ENCODE measurements around the gene WDFY4. TPM values are rescaled to one million over a fixed set of nuclear protein-coding genes. Genes with fewer than 3 reads are reported as not detected.

Gene WDFY4
- total and polyA plus RNA-seq, 7 experiments from 2014 or later: 0.12 to 39.3 (median 1.5) TPM

DNA sequence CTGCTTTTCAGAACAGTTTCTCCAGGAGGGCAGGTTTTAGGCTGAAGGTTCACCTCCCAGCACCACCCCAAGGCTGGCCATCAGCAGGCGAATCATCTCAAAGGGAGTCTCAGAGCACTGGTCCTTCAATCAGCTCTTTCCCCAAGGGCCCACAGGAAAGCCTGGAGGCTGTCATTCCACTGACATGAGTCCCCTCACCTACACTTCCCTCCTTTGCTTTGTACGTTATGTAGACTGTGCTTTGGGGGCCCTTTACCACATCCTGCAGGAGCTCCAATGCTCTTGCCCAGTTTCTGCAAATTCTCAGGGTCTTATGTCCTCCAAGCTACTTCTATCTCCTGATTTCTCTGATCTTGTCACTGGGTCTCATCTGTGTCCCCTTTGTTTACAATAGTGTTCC is 15.4 kb downstream of the WDFY4 start:
- DNase-seq: no peak
- no peak overlapping the region for H3K27ac Mint-ChIP-seq
- H3K36me3 Mint-ChIP-seq: no peaks in the 10 kb centered on the region
- ATAC-seq: no peak
- Histone ChIP-seq H3K4me3 (ENCODE audit: low read length) (no peak overlapping the region), H3K4me1 (ENCODE audit: control insufficient read depth in 2 of 2, insufficient read depth in 2 of 2, low read length in 2 of 2) (no peaks in the 10 kb centered on the region), H3K27ac (ENCODE audit: low read depth, low read length) (no peak overlapping the region), H3K36me3 (ENCODE audit: control insufficient read depth in 2 of 3, insufficient read depth in 3 of 3, low read length in 3 of 3) (no peaks in the 10 kb centered on the region), H3K9me3 (ENCODE audit: control insufficient read depth in 2 of 3, low read length in 3 of 3) (no peaks in the 10 kb centered on the region), H3K27me3 (ENCODE audit: control insufficient read depth in 2 of 2, insufficient read depth in 2 of 2, low read length in 2 of 2) (no peaks in the 10 kb centered on the region)
- peaks cover 0 to 3% (median 0%) of the 10 kb centered on the region in 7 donors for H3K4me1 Mint-ChIP-seq
- peaks cover 0 to 13% (median 4%) of the 10 kb centered on the region in 5 donors for H3K27me3 Mint-ChIP-seq
- intact Hi-C loops (cut with micrococcal nuclease): no loop called here
- POLR2A ChIA-PET: no interaction called here
- H3K9me3 Mint-ChIP-seq: no peaks in the 10 kb centered on the region
- CTCF ChIA-PET: no interaction called here
- no peak overlapping the region for H3K4me3 Mint-ChIP-seq

DNA sequence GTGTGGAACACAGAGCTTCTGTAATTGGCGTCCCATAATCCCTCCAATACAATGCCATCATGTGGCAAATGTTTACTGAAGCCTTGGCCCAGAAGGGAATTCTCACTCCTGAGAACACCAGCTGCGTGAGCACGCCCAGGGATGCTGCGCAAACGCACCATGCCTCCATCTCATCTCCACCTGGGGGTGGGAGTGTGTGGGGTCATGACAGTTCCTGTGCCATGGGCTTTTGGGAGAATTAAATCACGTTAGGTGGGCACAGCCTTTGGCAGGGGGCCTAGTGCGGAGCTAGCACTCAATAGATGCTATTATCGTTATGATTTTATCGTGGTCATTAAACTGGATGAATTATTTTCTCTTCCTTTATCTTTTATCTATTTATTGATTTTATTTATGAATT is 15.8 kb downstream of the WDFY4 start:
- Histone ChIP-seq H3K4me3 (ENCODE audit: low read length) (no peak overlapping the region), H3K36me3 (ENCODE audit: control insufficient read depth in 2 of 3, insufficient read depth in 3 of 3, low read length in 3 of 3) (no peaks in the 10 kb centered on the region)
- no peak overlapping the region for H3K27ac Mint-ChIP-seq

DNA sequence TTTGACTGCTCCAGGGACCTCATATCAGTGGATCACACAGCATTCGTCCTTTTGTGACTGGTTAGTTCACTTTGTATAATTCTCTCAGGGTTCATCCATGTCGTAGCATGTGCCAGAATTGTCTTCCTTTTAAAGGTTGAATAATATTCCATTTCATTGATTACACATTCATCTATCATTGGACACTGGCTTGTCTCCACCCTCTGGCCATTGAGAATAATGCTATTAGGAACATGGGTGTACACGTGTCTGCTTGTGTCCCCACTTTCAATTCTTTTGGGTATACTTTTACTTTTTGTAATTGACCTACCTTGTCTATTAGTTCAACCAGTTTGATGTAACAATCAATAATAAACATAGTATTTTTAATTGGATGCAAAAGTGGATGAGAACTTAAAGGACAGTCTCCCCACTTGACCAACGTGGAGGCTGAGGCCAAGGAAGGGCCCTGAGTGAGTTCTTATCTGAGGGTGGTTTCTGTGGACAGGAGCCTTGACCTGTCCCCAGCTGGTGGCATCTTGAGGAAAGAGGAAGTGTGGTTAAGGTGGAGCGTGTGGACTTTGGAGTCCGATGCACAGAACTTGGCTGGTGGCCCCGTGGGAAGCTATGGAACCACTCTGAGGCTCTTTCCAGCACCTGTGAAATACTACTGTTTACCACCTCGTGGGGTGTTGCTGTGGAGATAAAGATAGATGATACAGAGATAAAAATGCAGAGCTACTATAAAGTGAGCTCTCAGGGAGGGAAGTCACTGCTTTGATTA is 16.6 kb downstream of the WDFY4 start:
- intact Hi-C loops (cut with micrococcal nuclease): no loop called here

More for the DNA sequence above, 15.8 kb downstream of the WDFY4 start:
- POLR2A ChIA-PET: no interaction called here
- intact Hi-C loops (cut with micrococcal nuclease): no loop called here
- Mint-ChIP-seq H3K4me3 (no peak overlapping the region), H3K4me1 (peaks cover 0 to 3% (median 0%) of the 10 kb centered on the region in 7 donors), H3K9me3 (no peaks in the 10 kb centered on the region), H3K27me3 (peaks cover 0 to 16% (median 4%) of the 10 kb centered on the region in 5 donors), H3K36me3 (no peaks in the 10 kb centered on the region)
- DNase-seq (no peak), ATAC-seq (no peak)
- no peaks in the 10 kb centered on the region for H3K27me3 ChIP-seq (ENCODE audit: control insufficient read depth in 2 of 2, insufficient read depth in 2 of 2, low read length in 2 of 2)
- H3K27ac ChIP-seq (ENCODE audit: low read depth, low read length): no peak overlapping the region
- no peaks in the 10 kb centered on the region for H3K4me1 ChIP-seq (ENCODE audit: control insufficient read depth in 2 of 2, insufficient read depth in 2 of 2, low read length in 2 of 2)
- CTCF ChIA-PET: no interaction called here
- no peaks in the 10 kb centered on the region for H3K9me3 ChIP-seq (ENCODE audit: control insufficient read depth in 2 of 3, low read length in 3 of 3)

DNA sequence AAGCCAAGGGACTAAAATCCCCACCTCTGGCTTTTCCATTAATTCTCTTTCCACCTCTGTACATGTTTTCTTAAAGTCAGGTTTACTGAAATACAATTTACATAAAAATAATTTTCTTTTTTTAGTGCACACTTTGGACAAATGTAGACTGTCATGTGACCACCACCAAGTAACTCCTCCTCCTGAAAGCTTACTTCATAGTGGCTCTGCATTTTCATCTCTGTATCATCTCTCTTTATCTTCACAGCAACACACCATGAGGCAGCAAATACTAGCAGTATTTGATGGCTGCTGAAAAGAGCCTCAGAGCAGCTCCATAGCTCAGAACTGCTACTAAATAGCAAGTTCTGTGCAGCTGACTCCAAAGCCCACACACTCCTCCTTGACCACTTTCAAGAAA is 17.3 kb downstream of the WDFY4 start:
- H3K9me3 Mint-ChIP-seq: no peaks in the 10 kb centered on the region
- H3K4me3 Mint-ChIP-seq: no peak overlapping the region
- H3K4me1 ChIP-seq (ENCODE audit: control insufficient read depth in 2 of 2, insufficient read depth in 2 of 2, low read length in 2 of 2): no peaks in the 10 kb centered on the region
- no peaks in the 10 kb centered on the region for H3K27me3 ChIP-seq (ENCODE audit: control insufficient read depth in 2 of 2, insufficient read depth in 2 of 2, low read length in 2 of 2)
- H3K36me3 ChIP-seq (ENCODE audit: control insufficient read depth in 2 of 3, insufficient read depth in 3 of 3, low read length in 3 of 3): no peaks in the 10 kb centered on the region
- H3K27ac Mint-ChIP-seq: no peak overlapping the region
- H3K4me1 Mint-ChIP-seq: peaks cover 0 to 3% (median 0%) of the 10 kb centered on the region in 7 donors
- ChIA-PET CTCF (no interaction called here), POLR2A (no interaction called here)
- H3K36me3 Mint-ChIP-seq: no peaks in the 10 kb centered on the region
- H3K4me3 ChIP-seq (ENCODE audit: low read length): no peak overlapping the region
- intact Hi-C loops (cut with micrococcal nuclease): no loop called here
- ATAC-seq (no peak), DNase-seq (no peak)
- H3K27me3 Mint-ChIP-seq: peaks cover 0 to 23% (median 8%) of the 10 kb centered on the region in 5 donors
- no peaks in the 10 kb centered on the region for H3K9me3 ChIP-seq (ENCODE audit: control insufficient read depth in 2 of 3, low read length in 3 of 3)
- no peak overlapping the region for H3K27ac ChIP-seq (ENCODE audit: low read depth, low read length)

More for the DNA sequence above, 16.6 kb downstream of the WDFY4 start:
- Histone ChIP-seq H3K4me1 (ENCODE audit: control insufficient read depth in 2 of 2, insufficient read depth in 2 of 2, low read length in 2 of 2) (no peaks in the 10 kb centered on the region), H3K27me3 (ENCODE audit: control insufficient read depth in 2 of 2, insufficient read depth in 2 of 2, low read length in 2 of 2) (no peaks in the 10 kb centered on the region), H3K9me3 (ENCODE audit: control insufficient read depth in 2 of 3, low read length in 3 of 3) (no peaks in the 10 kb centered on the region), H3K36me3 (ENCODE audit: control insufficient read depth in 2 of 3, insufficient read depth in 3 of 3, low read length in 3 of 3) (no peaks in the 10 kb centered on the region), H3K4me3 (ENCODE audit: low read length) (no peak overlapping the region), H3K27ac (ENCODE audit: low read depth, low read length) (no peak overlapping the region)
- Mint-ChIP-seq H3K4me3 (no peak overlapping the region), H3K27ac (no peak overlapping the region), H3K36me3 (no peaks in the 10 kb centered on the region), H3K4me1 (peaks cover 0 to 3% (median 0%) of the 10 kb centered on the region in 7 donors), H3K27me3 (peaks cover 0 to 17% (median 6%) of the 10 kb centered on the region in 5 donors), H3K9me3 (no peaks in the 10 kb centered on the region)
- no peak for DNase-seq
- POLR2A ChIA-PET: no interaction called here
- ATAC-seq: peak; percentile 42
- CTCF ChIA-PET: no interaction called here

DNA sequence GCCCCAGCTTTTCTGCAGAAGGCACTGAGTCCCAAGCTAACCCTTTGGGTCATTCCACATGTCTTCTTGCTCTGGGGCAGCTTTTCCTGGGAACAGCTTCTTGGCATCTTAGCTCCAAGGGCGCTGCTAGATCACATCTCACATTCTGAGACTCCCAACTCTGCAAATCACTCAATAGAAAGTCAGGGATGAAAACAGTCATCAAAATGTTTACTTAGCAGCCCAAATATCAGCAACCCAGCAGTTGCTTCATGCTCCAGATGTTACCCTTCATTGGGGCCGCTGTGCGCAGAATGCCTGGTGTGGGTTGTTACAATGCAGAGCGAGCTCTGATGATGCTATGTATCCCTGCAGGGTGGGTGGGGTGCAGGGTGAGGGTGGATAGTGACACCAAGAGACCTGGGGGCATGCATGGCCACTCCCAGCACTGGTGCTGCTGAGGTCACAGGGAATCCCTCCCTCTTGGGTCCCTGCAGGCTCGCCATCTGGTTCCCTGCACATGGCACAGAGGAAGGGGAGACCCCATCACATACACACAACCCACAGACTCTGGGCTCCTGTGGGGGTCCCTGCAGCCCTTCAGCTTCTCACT is 19.0 kb downstream of the WDFY4 start:
- Histone ChIP-seq H3K4me3 (ENCODE audit: low read length) (no peak overlapping the region), H3K4me1 (ENCODE audit: control insufficient read depth in 2 of 2, insufficient read depth in 2 of 2, low read length in 2 of 2) (no peaks in the 10 kb centered on the region), H3K9me3 (ENCODE audit: control insufficient read depth in 2 of 3, low read length in 3 of 3) (no peaks in the 10 kb centered on the region), H3K27ac (ENCODE audit: low read depth, low read length) (no peak overlapping the region), H3K36me3 (ENCODE audit: control insufficient read depth in 2 of 3, insufficient read depth in 3 of 3, low read length in 3 of 3) (no peaks in the 10 kb centered on the region), H3K27me3 (ENCODE audit: control insufficient read depth in 2 of 2, insufficient read depth in 2 of 2, low read length in 2 of 2) (no peaks in the 10 kb centered on the region)
- Mint-ChIP-seq H3K27me3 (peaks cover 0 to 24% (median 15%) of the 10 kb centered on the region in 5 donors), H3K9me3 (no peaks in the 10 kb centered on the region), H3K27ac (no peak overlapping the region), H3K4me3 (no peak overlapping the region), H3K4me1 (peaks cover 0 to 6% (median 0%) of the 10 kb centered on the region in 7 donors), H3K36me3 (no peaks in the 10 kb centered on the region)
- intact Hi-C loops (cut with micrococcal nuclease): no loop called here
- DNase-seq: no peak
- no peak for ATAC-seq
- ChIA-PET CTCF (no interaction called here), POLR2A (no interaction called here)

DNA sequence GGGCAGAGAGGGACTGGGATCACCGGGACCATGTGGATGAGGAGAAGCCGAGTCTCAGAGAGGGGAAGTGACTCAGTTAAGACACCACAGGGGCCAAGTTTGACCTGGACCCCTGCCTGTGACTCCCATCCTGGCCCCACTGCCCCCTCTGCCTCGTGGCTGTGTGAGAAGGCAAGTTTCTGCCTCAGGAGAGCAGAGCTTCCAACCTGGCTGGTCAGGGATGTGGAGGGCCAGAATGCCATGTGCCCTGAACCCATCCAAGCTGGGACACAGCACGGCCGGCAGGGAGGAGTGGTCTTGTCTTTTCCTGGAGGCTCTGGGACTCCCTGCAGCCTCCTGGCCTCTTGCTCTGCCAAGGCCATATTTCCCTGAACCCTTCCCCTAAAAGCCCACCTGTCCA is 19.5 kb downstream of the WDFY4 start:
- H3K27ac ChIP-seq (ENCODE audit: low read depth, low read length): no peak overlapping the region

More for the DNA sequence above, 19.5 kb downstream of the WDFY4 start:
- ChIA-PET POLR2A (no interaction called here), CTCF (no interaction called here)
- H3K27me3 Mint-ChIP-seq: peaks cover 0 to 24% (median 15%) of the 10 kb centered on the region in 5 donors
- H3K27me3 ChIP-seq (ENCODE audit: control insufficient read depth in 2 of 2, insufficient read depth in 2 of 2, low read length in 2 of 2): no peaks in the 10 kb centered on the region
- H3K36me3 Mint-ChIP-seq: no peaks in the 10 kb centered on the region
- no peak for ATAC-seq
- no peaks in the 10 kb centered on the region for H3K36me3 ChIP-seq (ENCODE audit: control insufficient read depth in 2 of 3, insufficient read depth in 3 of 3, low read length in 3 of 3)
- H3K4me1 ChIP-seq (ENCODE audit: control insufficient read depth in 2 of 2, insufficient read depth in 2 of 2, low read length in 2 of 2): no peaks in the 10 kb centered on the region
- no peaks in the 10 kb centered on the region for H3K9me3 Mint-ChIP-seq
- H3K27ac Mint-ChIP-seq: no peak overlapping the region
- H3K4me3 Mint-ChIP-seq: no peak overlapping the region
- no peak for DNase-seq
- no peak overlapping the region for H3K4me3 ChIP-seq (ENCODE audit: low read length)
- H3K9me3 ChIP-seq (ENCODE audit: control insufficient read depth in 2 of 3, low read length in 3 of 3): no peaks in the 10 kb centered on the region
- intact Hi-C loops (cut with micrococcal nuclease): no loop called here
- H3K4me1 Mint-ChIP-seq: peaks cover 0 to 6% (median 0%) of the 10 kb centered on the region in 7 donors
